MM.1S (cell line): ENCODE results near the gene GRK3.

Source experiments
- CTCF ChIP-seq: fragments of 300-600 bp; sonication (generic); IDR thresholded peaks from 2 replicates; pipeline ENCODE4 v1.5.1; 2016; ENCODE audit warnings: antibody characterized with exemption, low read length, mixed read lengths
- EZH2 ChIP-seq: fragments of 300-600 bp; sonication (generic); optimal IDR thresholded peaks from 2 replicates; pipeline ENCODE3; 2017; ENCODE audit warnings: low read depth, mild to moderate bottlenecking, antibody characterized with exemption, low read length, mixed read lengths

GRCh38 chr22:25536589-25536988 is 27.9 kb upstream of the GRK3 start:
- TF ChIP-seq CTCF (no peak), EZH2 (no peak)
